ENCODE data around the gene CSMD2.

DNA sequence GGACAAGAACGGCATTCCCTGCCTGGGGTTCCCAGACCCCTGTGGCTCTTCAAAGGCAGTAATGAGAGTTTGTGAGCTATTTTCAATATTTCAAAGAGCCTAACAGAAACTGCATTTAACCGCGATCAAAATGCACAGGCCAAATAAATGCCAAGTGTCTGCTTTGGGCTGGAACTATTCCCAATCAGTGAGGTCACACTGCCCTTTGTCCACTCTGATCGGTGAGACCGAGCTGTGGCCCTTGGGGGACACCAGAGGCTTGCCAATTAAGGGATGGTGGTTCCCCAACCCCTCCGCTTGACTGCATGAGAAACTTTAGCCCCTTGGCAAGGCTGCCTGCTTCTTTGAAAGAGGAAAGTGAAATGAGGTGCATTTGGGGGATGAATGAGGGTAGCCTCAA lies 20.3 kb downstream of the CSMD2 start:
- TF ChIP-seq YY1 (IDR thresholded peaks at IDR 0.05; ENCODE audit: insufficient read depth, insufficient read length) (no peak), ZNF274 (IDR thresholded peaks at IDR 0.05; ENCODE audit: low read depth, low read length) (no peak)

Measured in NT2/D1 (cell line).